Sigmoid colon (tissue), 7 donors: Measurements from ENCODE around the gene DNAJC3. TPM values are rescaled to one million over a fixed set of nuclear protein-coding genes. Genes with fewer than 3 reads are reported as not detected.

Source experiments
- DNase-seq: peaks from one replicate; pipeline ENCODE4 v3.0.0-alpha.2; 2019
- H3K27ac ChIP-seq, 4 donors: fragments of 200-600 bp; sonication (generic); one replicate each; pipeline ENCODE4 v1.5.1; 2016 to 2019; ENCODE audit warnings: mild to moderate bottlenecking in 1 of 4
- H3K27me3 ChIP-seq, 3 donors: fragments of 200-600 bp; sonication (generic); one replicate each; pipeline ENCODE4 v1.5.1; 2019; ENCODE audit warnings: mild to moderate bottlenecking in 1 of 3
- H3K36me3 ChIP-seq, 4 donors: fragments of 200-600 bp; sonication (generic); one replicate each; pipeline ENCODE4 v1.5.1; 2016 to 2019
- H3K4me1 ChIP-seq, 4 donors: fragments of 200-600 bp; sonication (generic); one replicate each; pipeline ENCODE4 v1.5.1; 2017 to 2019
- H3K4me3 ChIP-seq, 4 donors: fragments of 200-600 bp; sonication (generic); one replicate each; pipeline ENCODE4 v1.5.1; 2017 to 2019; ENCODE audit warnings: mild to moderate bottlenecking in 2 of 4, moderate library complexity in 1 of 4
- H3K9me3 ChIP-seq, 4 donors: fragments of 200-600 bp in 3 of 4; sonication (generic) in 3 of 4; one replicate each; pipeline versions ENCODE4 v1.5.1 to v1.6.1; 2013 to 2019
- CTCF ChIP-seq, 4 experiments: fragments of 450-650 bp in 3 of 4; fragments of 200-600 bp in 1 of 4; IDR thresholded peaks; one replicate each; pipeline ENCODE4 v1.5.1; 2016 to 2019; ENCODE audit warnings: antibody characterized with exemption in 4 of 4, mild to moderate bottlenecking in 3 of 4, moderate library complexity in 2 of 4
- EP300 ChIP-seq, 4 donors: sonication (generic); formaldehyde crosslinking; IDR thresholded peaks; one replicate each; pipeline ENCODE4 v1.6.1; 2017; ENCODE audit warnings: antibody characterized with exemption in 4 of 4
- POLR2A ChIP-seq, 2 donors: fragments of 450-650 bp; IDR thresholded peaks; one replicate each; pipeline ENCODE4 v1.6.1; 2016; ENCODE audit warnings: antibody characterized with exemption in 2 of 2, mild to moderate bottlenecking in 2 of 2, moderate library complexity in 2 of 2
- POLR2AphosphoS5 ChIP-seq, 4 donors: sonication (generic); formaldehyde crosslinking; IDR thresholded peaks; one replicate each; pipeline ENCODE4 v1.6.1; 2017; ENCODE audit warnings: antibody characterized with exemption in 4 of 4
- WGBS, 2 donors: extraction: QIAGEN DNeasy Blood & Tissue Kit; methylation state at CpG; one replicate each; pipeline ENCODE4 v1.1.7; 2013; 5-methylcytosine and 5-hydroxymethylcytosine counted together
- intact Hi-C: fragments of 100-400 bp; cut with DNase I; formaldehyde crosslinking; loops from one replicate; pipeline ENCODE4 v1.15.1; 2023
- polyA plus RNA-seq, 3 donors: library from polyadenylated mRNA; stranded (reverse); fragments of 200-250 nt; gene quantifications; one replicate each; pipeline ENCODE4 v1.2.3, GENCODE V29; 2013
- total RNA-seq, 4 donors: library from RNA; depleted of rRNA; stranded (reverse); fragments of >200 nt; gene quantifications; one replicate each; pipeline ENCODE4 v1.1.0, GENCODE V29; 2016
- donor health status: healthy with polysubstance abuse.
- donor health status: Bipolar disorder and iron deficiency.
- donor health status: healthy.

The DNAJC3 gene
- total RNA-seq (10 to 100 TPM; 41.5 to 48.5 (median 43.4) TPM), polyA plus RNA-seq (10 to 100 TPM in 1 of 3 donors, 1 to 10 TPM in 2; 4.8 to 26.5 (median 6.0) TPM)

- Histone ChIP-seq H3K4me3 (peak within 1 kb of the TSS; percentile 77 to 91 (median 88)), H3K27ac (peak within 1 kb of the TSS; percentile 97 to 98 (median 98)), H3K36me3 (no peaks in the 10 kb centered on the region), H3K4me1 (peaks cover 0 to 50% (median 36%) of the 10 kb centered on the region in 4 donors), H3K27me3 (no peaks in the 10 kb centered on the region), H3K9me3 (peaks cover 0 to under 1% (median 0%) of the 10 kb centered on the region in 4 donors)
- 0% methylated on average over 90 of the region's 90 CpGs for WGBS, 2 donors
- intact Hi-C loops, result loop anchor here (5.0 kb wide), 2 partner anchors 290 to 1755 kb away; partner anchors contain the start of gene RAP2A
- TF ChIP-seq POLR2A (IDR thresholded peaks at IDR 0.05) (peak; percentile 77 to 90), EP300 (IDR thresholded peaks at IDR 0.05) (peak in 1 of 4 donors; percentile 45), CTCF (IDR thresholded peaks at IDR 0.05) (no peak), POLR2AphosphoS5 (IDR thresholded peaks at IDR 0.05) (peak; percentile 84 to 99 (median 96))
- DNase-seq, result peak; percentile 100
These were observed at the start of gene DNAJC3 for GRCh38 chr13:95676762-95677563. DNAJC3 (plus strand) TSS chr13:95677139; CDS start chr13:95677256, 117 bp downstream.

GRCh38 chr13:95627590-95627989 lies 49.3 kb upstream of the DNAJC3 start:
- H3K36me3 ChIP-seq, result peaks cover 4 to 68% (median 7%) of the 10 kb centered on the region in 4 donors
- no peak overlapping the region for H3K27ac ChIP-seq
- H3K9me3 ChIP-seq, result peaks cover 0 to 5% (median 0%) of the 10 kb centered on the region in 4 donors
- intact Hi-C loops, result no loop called here
- H3K4me1 ChIP-seq, result no peaks in the 10 kb centered on the region
- DNase-seq, result no peak
- TF ChIP-seq POLR2AphosphoS5 (IDR thresholded peaks at IDR 0.05) (no peak), CTCF (IDR thresholded peaks at IDR 0.05) (no peak), EP300 (IDR thresholded peaks at IDR 0.05) (no peak), POLR2A (IDR thresholded peaks at IDR 0.05) (no peak)
- 94 to 95% methylated on average over 1 of the region's 1 CpG for WGBS, 2 donors
- no peaks in the 10 kb centered on the region for H3K27me3 ChIP-seq
- H3K4me3 ChIP-seq, result no peak overlapping the region

- 95 to 98% methylated on average over 1 of the region's 1 CpG for WGBS, 2 donors
- no peak overlapping the region for H3K27ac ChIP-seq
- H3K4me1 ChIP-seq, result no peaks in the 10 kb centered on the region
- intact Hi-C loops, result no loop called here
- no peak overlapping the region for H3K4me3 ChIP-seq
- no peak for TF ChIP-seq POLR2A (IDR thresholded peaks at IDR 0.05)
- TF ChIP-seq EP300 (IDR thresholded peaks at IDR 0.05), result no peak
- TF ChIP-seq CTCF (IDR thresholded peaks at IDR 0.05), result no peak
- no peak for TF ChIP-seq POLR2AphosphoS5 (IDR thresholded peaks at IDR 0.05)
- peaks cover 4 to 74% (median 7%) of the 10 kb centered on the region in 4 donors for H3K36me3 ChIP-seq
- no peak for DNase-seq
- H3K9me3 ChIP-seq, result peaks cover 0 to 5% (median 0%) of the 10 kb centered on the region in 4 donors
- no peaks in the 10 kb centered on the region for H3K27me3 ChIP-seq
These were observed 48.5 kb upstream of the DNAJC3 start for GRCh38 chr13:95628488-95628887.

GRCh38 chr13:95629071-95629470 lies 47.9 kb upstream of the DNAJC3 start:
- H3K4me3 ChIP-seq, result no peak overlapping the region
- no peaks in the 10 kb centered on the region for H3K4me1 ChIP-seq
- intact Hi-C loops, result no loop called here
- peaks cover 4 to 74% (median 7%) of the 10 kb centered on the region in 4 donors for H3K36me3 ChIP-seq
- H3K9me3 ChIP-seq, result peaks cover 0 to 5% (median 0%) of the 10 kb centered on the region in 4 donors
- no peak overlapping the region for H3K27ac ChIP-seq
- H3K27me3 ChIP-seq, result no peaks in the 10 kb centered on the region
- TF ChIP-seq CTCF (IDR thresholded peaks at IDR 0.05) (no peak), POLR2AphosphoS5 (IDR thresholded peaks at IDR 0.05) (no peak), EP300 (IDR thresholded peaks at IDR 0.05) (no peak), POLR2A (IDR thresholded peaks at IDR 0.05) (no peak)
- WGBS, 2 donors, result 75 to 76% methylated on average over 4 of the region's 4 CpGs
- DNase-seq, result no peak
